NB4 (cell line): ENCODE measurements around the gene CHST1.

Experiments used
- DNase-seq: peaks from one replicate; pipeline ENCODE4 v3.0.0; 2010; ENCODE audit warnings: low read depth
- H3K4me3 ChIP-seq: one replicate; pipeline ENCODE4 v1.5.1; 2011; ENCODE audit warnings: mild to moderate bottlenecking, low read depth, low read length, moderate library complexity
- MAX ChIP-seq: IDR thresholded peaks from 2 replicates; pipeline ENCODE4 v1.6.1; 2011; ENCODE audit warnings: low read depth, low read length
- MYC ChIP-seq: IDR thresholded peaks from 2 replicates; pipeline ENCODE4 v1.6.1; 2011; ENCODE audit warnings: low read depth, low read length
- POLR2A ChIP-seq: IDR thresholded peaks from 2 replicates; pipeline ENCODE4 v1.6.1; 2011; ENCODE audit warnings: mild to moderate bottlenecking; ENCODE audit not compliant: insufficient read length; ENCODE audit errors: extremely low read depth
- TF ChIP-seq, protein P1 (sequence below): IDR thresholded peaks from one replicate; pipeline ENCODE4 v1.5.1; 2012; ENCODE audit warnings: low read depth, low read length

The CHST1 gene

DNA sequence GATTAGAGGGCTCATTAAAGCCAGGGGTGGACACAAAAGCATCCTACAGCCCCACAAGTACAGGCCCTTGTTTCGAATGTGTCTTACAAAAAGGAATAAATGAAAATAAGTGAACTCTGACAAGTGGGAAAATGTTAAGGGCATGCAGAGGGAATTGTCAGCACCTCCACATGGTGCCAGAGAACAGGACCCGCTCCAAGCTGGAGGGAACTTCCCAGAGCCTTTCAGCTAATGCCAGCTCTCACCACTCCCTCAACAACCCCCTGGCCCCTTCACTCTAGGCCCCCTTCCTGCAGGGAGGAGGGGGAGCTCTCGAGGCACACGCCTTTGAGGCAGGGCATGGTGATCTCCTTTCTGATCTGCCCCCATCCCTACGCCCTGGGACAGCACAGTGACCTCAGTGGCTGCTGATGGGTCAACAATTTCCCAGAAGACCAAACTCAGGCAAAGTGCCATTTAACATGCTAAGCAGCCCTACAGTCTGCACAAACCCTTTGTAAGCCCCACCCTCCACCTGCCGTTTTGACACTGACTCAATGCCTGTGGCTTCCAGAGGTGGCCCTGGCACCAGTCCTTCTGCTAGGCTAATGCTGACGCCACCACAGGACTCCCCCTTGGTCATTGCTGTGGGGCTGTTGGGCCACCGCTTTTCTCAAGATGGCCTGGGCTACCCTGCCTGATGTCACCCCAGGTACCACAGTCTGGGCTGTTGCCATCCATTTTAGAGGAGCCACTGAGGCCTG, 12.5 kb upstream of the CHST1 start:
- no peak overlapping the region for H3K4me3 ChIP-seq
- TF ChIP-seq POLR2A (no peak), MYC (no peak), MAX (no peak)
- TF ChIP-seq, protein P1, sequence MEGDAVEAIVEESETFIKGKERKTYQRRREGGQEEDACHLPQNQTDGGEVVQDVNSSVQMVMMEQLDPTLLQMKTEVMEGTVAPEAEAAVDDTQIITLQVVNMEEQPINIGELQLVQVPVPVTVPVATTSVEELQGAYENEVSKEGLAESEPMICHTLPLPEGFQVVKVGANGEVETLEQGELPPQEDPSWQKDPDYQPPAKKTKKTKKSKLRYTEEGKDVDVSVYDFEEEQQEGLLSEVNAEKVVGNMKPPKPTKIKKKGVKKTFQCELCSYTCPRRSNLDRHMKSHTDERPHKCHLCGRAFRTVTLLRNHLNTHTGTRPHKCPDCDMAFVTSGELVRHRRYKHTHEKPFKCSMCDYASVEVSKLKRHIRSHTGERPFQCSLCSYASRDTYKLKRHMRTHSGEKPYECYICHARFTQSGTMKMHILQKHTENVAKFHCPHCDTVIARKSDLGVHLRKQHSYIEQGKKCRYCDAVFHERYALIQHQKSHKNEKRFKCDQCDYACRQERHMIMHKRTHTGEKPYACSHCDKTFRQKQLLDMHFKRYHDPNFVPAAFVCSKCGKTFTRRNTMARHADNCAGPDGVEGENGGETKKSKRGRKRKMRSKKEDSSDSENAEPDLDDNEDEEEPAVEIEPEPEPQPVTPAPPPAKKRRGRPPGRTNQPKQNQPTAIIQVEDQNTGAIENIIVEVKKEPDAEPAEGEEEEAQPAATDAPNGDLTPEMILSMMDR, result no peak
- no peak for DNase-seq

DNA sequence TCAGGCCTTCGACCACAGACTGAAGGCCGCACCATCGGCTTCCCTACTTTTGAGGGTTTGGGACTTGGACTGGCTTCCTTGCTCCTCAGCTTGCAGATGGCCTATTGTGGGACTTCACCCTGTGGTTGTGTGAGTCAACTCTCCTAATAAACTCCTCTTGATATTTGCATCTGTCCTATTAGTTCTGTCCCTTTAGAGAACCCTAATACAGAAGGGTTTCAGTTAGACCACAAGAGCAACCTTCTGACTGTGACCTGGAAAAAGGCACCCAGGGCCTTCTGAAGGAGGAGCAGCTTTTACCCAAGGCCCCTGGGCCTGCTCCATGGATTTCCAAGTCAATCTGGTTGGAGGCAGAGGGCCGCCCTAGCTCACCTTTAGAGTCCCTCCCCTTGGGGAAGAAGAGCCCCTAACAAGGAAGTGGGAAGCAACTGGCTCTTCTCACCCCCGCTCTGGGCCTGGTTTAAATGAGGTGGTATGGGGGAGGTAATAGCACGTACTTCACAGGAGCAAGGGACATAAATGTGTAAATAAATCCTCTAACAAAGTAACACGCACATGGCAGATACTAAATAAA, 11.2 kb upstream of the CHST1 start:
- TF ChIP-seq MYC, result no peak
- TF ChIP-seq, protein P1, result no peak
- TF ChIP-seq MAX, result no peak
- TF ChIP-seq POLR2A, result no peak
- no peak overlapping the region for H3K4me3 ChIP-seq
- DNase-seq, result no peak

DNA sequence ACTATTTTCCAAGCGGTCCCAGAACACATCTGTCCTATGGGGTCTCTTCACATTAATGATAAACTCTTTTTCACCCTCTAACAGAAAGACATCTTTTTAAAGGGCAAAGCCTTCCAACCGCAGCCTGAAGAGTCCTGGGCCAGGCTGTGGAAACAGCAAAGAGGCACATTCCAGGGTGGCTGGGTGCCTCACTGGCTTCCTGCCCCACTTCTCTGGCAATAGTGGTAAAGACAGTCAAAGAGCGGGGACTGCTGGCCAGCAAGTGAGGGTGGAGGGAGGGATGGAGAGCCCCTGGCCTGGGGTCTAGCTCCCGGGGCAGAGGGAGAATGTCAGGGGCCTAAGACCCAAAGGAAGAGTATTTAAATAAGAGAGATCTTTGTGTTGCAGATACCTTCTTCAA, 10.2 kb upstream of the CHST1 start:
- no peak overlapping the region for H3K4me3 ChIP-seq
- no peak for TF ChIP-seq POLR2A
- no peak for TF ChIP-seq MAX
- TF ChIP-seq MYC, result no peak
- TF ChIP-seq, protein P1, result no peak
- no peak for DNase-seq

DNA sequence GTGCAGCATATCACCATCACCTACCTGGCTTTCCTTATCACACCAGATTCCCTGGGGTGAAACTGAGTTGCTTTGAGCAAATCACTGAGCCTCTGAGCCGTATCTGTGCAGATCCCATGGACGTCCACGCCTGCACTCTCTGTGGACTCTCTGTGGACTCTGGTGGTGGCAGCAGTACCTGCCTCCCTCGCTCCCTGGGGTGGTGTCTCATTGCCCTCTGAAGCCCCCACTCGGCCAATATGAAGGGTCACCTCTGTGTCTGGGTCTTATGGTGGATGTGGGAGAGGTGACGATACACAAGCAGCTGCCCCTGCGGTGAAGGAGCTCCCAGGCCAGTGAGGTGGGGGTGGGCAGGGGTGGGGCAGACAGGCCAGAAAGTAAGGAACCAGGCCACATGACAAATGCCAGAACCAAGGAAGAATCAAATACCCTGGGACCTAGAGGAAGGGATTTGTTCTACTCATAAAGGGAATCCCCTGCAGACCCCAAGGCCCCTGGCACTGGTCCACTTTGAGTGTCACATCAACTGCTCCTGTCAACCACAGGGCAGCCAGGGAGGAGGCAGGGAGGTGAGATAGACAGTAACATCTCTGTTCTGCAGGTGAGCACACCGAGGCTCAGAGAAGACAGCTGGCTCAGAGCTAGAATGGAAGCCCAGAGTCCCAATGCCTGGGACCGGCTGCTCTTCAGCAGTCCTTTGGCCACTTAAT, 9.2 kb upstream of the CHST1 start:
- TF ChIP-seq, protein P1, result no peak
- TF ChIP-seq MYC, result no peak
- H3K4me3 ChIP-seq, result no peak overlapping the region
- DNase-seq, result no peak

DNA sequence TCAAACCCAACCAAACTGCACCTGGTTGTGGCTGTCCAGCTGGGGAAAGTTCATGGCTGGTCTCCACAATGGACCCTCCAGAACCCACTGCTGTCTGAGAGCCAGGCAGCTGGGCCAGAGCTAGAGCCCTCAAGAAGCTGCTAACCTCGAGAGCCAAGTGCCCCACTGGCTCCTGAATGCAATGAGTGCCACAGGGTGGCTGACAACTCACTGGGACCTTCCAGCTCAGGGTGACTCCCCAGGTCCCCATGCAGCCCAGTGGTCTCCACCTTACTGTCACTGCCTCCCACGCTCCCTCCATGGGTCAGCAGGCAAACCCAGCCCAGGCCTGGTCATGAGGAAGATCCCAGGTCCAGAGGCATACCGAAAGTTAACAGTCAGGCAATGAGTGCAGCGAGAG, 8.0 kb upstream of the CHST1 start:
- no peak for DNase-seq
- H3K4me3 ChIP-seq, result no peak overlapping the region
- TF ChIP-seq MAX, result no peak
- TF ChIP-seq POLR2A, result no peak
- no peak for TF ChIP-seq MYC
- TF ChIP-seq, protein P1, result no peak
